Caco-2 (cell line): ENCODE data around the gene SLC10A3. TPM values are rescaled to one million over a fixed set of nuclear protein-coding genes. Genes with fewer than 3 reads are reported as not detected.

Source experiments
- microRNA-seq: library from miRNA; unstranded; fragments of <30 nt; microRNA quantifications from one replicate; pipeline ENCODE4 v1.2.0, GENCODE V29; 2022
- total RNA-seq: library from RNA; stranded (reverse); gene quantifications from 2 replicates; pipeline ENCODE4 v1.2.3, GENCODE V29; 2022

The SLC10A3 gene
- total RNA-seq, 1 experiment from 2014 or later = 22.5 TPM

Small RNA genes lying within 50 kb of the gene (microRNA-seq; reads per million reads assigned to microRNA genes)
- gene MIR6858 = 2.8 reads per million, percentile 16 among the genes with 10 or more reads in this experiment

Other genes starting within 250 kb of the SLC10A3 start
- gene OPN1MW3, start 233.0 kb downstream of the SLC10A3 start, total RNA-seq = not detected in 2 replicates
- gene TEX28, start 195.5 kb downstream of the SLC10A3 start, total RNA-seq = not detected in 2 replicates
- gene TKTL1, start 194.8 kb downstream of the SLC10A3 start, total RNA-seq = 0.26 TPM in 1 of 2 replicates, not detected in the other
- 546 and 634 TPM in 2 replicates for gene FLNA, start 116.0 kb downstream of the SLC10A3 start, total RNA-seq
- 67.2 and 70.1 TPM in 2 replicates for gene EMD, start 111.3 kb downstream of the SLC10A3 start, total RNA-seq
- 2,081 and 2,086 TPM in 2 replicates for gene RPL10, start 92.3 kb downstream of the SLC10A3 start, total RNA-seq
- 8.8 and 9.7 TPM in 2 replicates for gene DNASE1L1, start 81.4 kb downstream of the SLC10A3 start, total RNA-seq
- 30.2 and 34.0 TPM in 2 replicates for gene TAFAZZIN, start 79.1 kb downstream of the SLC10A3 start, total RNA-seq
- 107 and 112 TPM in 2 replicates for gene ATP6AP1, start 62.0 kb downstream of the SLC10A3 start, total RNA-seq
- 68.7 and 69.5 TPM in 2 replicates for gene GDI1, start 53.5 kb downstream of the SLC10A3 start, total RNA-seq
- 75.9 and 82.3 TPM in 2 replicates for gene FAM50A, start 46.5 kb downstream of the SLC10A3 start, total RNA-seq
- 58.4 and 61.5 TPM in 2 replicates for gene PLXNA3, start 32.3 kb downstream of the SLC10A3 start, total RNA-seq
- gene LAGE3, start 11.3 kb downstream of the SLC10A3 start, total RNA-seq = 26.0 and 26.7 TPM in 2 replicates
- gene UBL4A, start 4.0 kb downstream of the SLC10A3 start, total RNA-seq = 38.8 and 42.5 TPM in 2 replicates
- gene FAM3A, start 25.6 kb upstream of the SLC10A3 start, total RNA-seq = 23.0 and 27.3 TPM in 2 replicates
- 83.6 and 103 TPM in 2 replicates for gene G6PD, start 56.2 kb upstream of the SLC10A3 start, total RNA-seq
- 28.6 and 29.3 TPM in 2 replicates for gene IKBKG, start 57.0 kb upstream of the SLC10A3 start, total RNA-seq
- not detected in 2 replicates for gene CTAG1A, start 94.5 kb upstream of the SLC10A3 start, total RNA-seq
- gene CTAG1B, start 128.7 kb upstream of the SLC10A3 start, total RNA-seq = not detected in 2 replicates
- not detected in 2 replicates for gene CTAG2, start 162.9 kb upstream of the SLC10A3 start, total RNA-seq